Erythroblast (primary cell): ENCODE results near the gene ITGB2.

Experiments used
- GATA1 ChIP-seq: IDR thresholded peaks from 2 replicates; pipeline ENCODE4 v1.6.1; 2011; ENCODE audit warnings: low read depth, mild to moderate bottlenecking, control low read depth, low read length, moderate library complexity
- POLR2A ChIP-seq: IDR thresholded peaks from 2 replicates; pipeline ENCODE4 v1.6.1; 2011; ENCODE audit warnings: mild to moderate bottlenecking, low read length

DNA sequence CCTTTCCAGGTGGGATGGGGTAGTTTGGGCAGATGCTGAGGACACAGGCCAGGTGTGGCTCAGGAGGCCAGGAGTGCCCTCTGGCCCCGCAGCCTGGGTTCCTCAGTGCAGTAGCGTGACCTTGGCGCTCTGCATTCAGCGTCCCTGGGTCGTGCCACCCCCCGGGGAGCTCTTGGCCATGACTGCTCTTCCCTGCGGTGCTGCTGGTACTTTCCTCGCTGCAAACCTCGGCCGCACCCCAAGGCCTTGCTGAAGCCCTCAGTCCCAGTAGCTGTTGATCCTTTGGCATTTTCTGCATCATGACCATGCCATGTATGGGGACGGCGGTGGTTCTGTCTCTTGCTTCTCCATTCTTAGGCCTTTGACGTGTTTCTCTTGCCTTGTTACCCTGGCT is 32.9 kb upstream of the ITGB2 start:
- TF ChIP-seq POLR2A: no peak
- no peak for TF ChIP-seq GATA1
